K562 (cell line): Measurements from ENCODE around the gene ISYNA1. TPM values are rescaled to one million over a fixed set of nuclear protein-coding genes. Genes with fewer than 3 reads are reported as not detected.

Experiments used
- E2F4 ChIP-seq: sonication (generic); formaldehyde crosslinking; IDR thresholded peaks from 2 replicates; pipeline ENCODE4 v1.8.0; 2022; ENCODE audit warnings: mild to moderate bottlenecking, low read depth, missing genetic modification reagents
- FOXA3 ChIP-seq, 2 experiments: fragments of 450-650 bp in 1 of 2; sonication (generic) in 1 of 2; formaldehyde crosslinking; IDR thresholded peaks in 1 of 2; conservative IDR thresholded peaks in 1 of 2; 2 replicates each; pipeline versions ENCODE4 v1.4.0 to v1.8.0; 2020 to 2022; ENCODE audit warnings: mild to moderate bottlenecking in 2 of 2, missing genetic modification reagents in 1 of 2
- HES1 ChIP-seq: fragments of 450-650 bp; IDR thresholded peaks from 2 replicates; pipeline ENCODE4 v1.6.1; 2016; ENCODE audit warnings: low read depth, mild to moderate bottlenecking, moderate library complexity
- NCOA4 ChIP-seq: fragments of 450-650 bp; IDR thresholded peaks from 2 replicates; pipeline ENCODE4 v1.6.1; 2018; ENCODE audit warnings: mild to moderate bottlenecking; ENCODE audit not compliant: partially characterized antibody
- NFIX ChIP-seq: fragments of 250-450 bp; sonication (Bioruptor Pico); IDR thresholded peaks from 2 replicates; pipeline ENCODE4 v1.4.0; 2020; ENCODE audit warnings: low read depth, mild to moderate bottlenecking, moderate library complexity
- SIX5 ChIP-seq, 2 experiments: IDR thresholded peaks; 2 replicates each; pipeline ENCODE4 v1.6.1; 2011; ENCODE audit warnings: low read length in 2 of 2, borderline replicate concordance in 1 of 2, low read depth in 1 of 2, mild to moderate bottlenecking in 1 of 2, moderate library complexity in 1 of 2; ENCODE audit not compliant: insufficient read depth in 1 of 2
- SRSF1 ChIP-seq: fragments of 200-400 bp; formaldehyde crosslinking; IDR thresholded peaks from 2 replicates; pipeline ENCODE4 v1.6.1; 2017; ENCODE audit warnings: mild to moderate bottlenecking, low read depth, low read length, moderate library complexity
- STAT5B ChIP-seq: fragments of 250-450 bp; sonication (Bioruptor Pico); IDR thresholded peaks from 2 replicates; pipeline ENCODE4 v1.8.0; 2021; ENCODE audit warnings: mild to moderate bottlenecking, inconsistent platforms
- TEAD2 ChIP-seq: fragments of 450-650 bp; IDR thresholded peaks from 2 replicates; pipeline ENCODE4 v1.6.1; 2016; ENCODE audit warnings: missing genetic modification characterization, control low read depth, missing compliant biosample characterization
- ZNF318 ChIP-seq, 2 experiments: fragments of 450-650 bp; IDR thresholded peaks; 2 replicates each; pipeline ENCODE4 v1.6.1; 2016; ENCODE audit warnings: mild to moderate bottlenecking in 2 of 2, borderline replicate concordance in 1 of 2, low read depth in 1 of 2, moderate library complexity in 1 of 2
- ZNF395 ChIP-seq: fragments of 200-800 bp; sonication (Bioruptor generic); IDR thresholded peaks from 2 replicates; pipeline ENCODE4 v1.6.1; 2017; ENCODE audit warnings: missing genetic modification characterization, missing compliant biosample characterization
- ZNF583 ChIP-seq: fragments of 250-450 bp; sonication (Bioruptor Pico); IDR thresholded peaks from 2 replicates; pipeline ENCODE4 v1.4.0; 2020
- ZNF75A ChIP-seq: fragments of 450-650 bp; formaldehyde crosslinking; IDR thresholded peaks from 2 replicates; pipeline ENCODE4 v1.4.0; 2020; ENCODE audit warnings: mild to moderate bottlenecking
- ZNF76 ChIP-seq: fragments of 250-450 bp; sonication (Bioruptor Pico); IDR thresholded peaks from 2 replicates; pipeline ENCODE4 v1.4.0; 2020; ENCODE audit warnings: mild to moderate bottlenecking, moderate library complexity, borderline replicate concordance
- polyA plus RNA-seq, 8 experiments: library from polyadenylated mRNA; depleted of rRNA in 4 of 8; stranded (reverse) in 5 of 8; unstranded in 3 of 8; fragments of >200 nt; fragmentation: Nextera tagmentation in 2 of 8; fragmentation: Illumina TruSeq in 1 of 8; extraction: Ambion mirVana in 2 of 8; extraction: Trizol in 1 of 8; gene quantifications; 2 replicates each; pipeline versions ENCODE4 v1.2.1 to v1.2.3, GENCODE V29; 2011 to 2014; ENCODE audit warnings: inconsistent platforms in 1 of 8, missing spikeins in 1 of 8
- total RNA-seq, 7 experiments: library from RNA; depleted of rRNA in 6 of 7; stranded (reverse); fragments of >200 nt in 6 of 7; fragmentation: Illumina TruSeq in 2 of 7; extraction: Trizol in 2 of 7; gene quantifications; 2 replicates each; pipeline versions ENCODE4 v1.2.1 to v1.2.3, GENCODE V29; 2011 to 2021; ENCODE audit warnings: low replicate concordance in 1 of 7

Gene ISYNA1
- total and polyA plus RNA-seq, 9 of the 15 experiments (the other 6 are each of a cell fraction or from before 2014, with no cell fraction given): 21.8 to 460 (median 93.2) TPM

GRCh38 chr19:18388100-18388959 lies 49.6 kb downstream of the ISYNA1 start (continued):
- TF ChIP-seq ZNF318 (IDR thresholded peaks at IDR 0.05; ENCODE audit: borderline replicate concordance in 1 of 2, low read depth in 1 of 2) (no peak), ZNF583 (CRISPR knock-in tag) (peak; percentile 70; the same call in 1 of the 2 replicates), FOXA3 (CRISPR knock-in tag; conservative IDR thresholded peaks at IDR 0.05 in 1 of 2, IDR thresholded peaks at IDR 0.05 in 1 of 2) (peak in 1 of 2 experiments; percentile 87; a peak in 1 of 4 replicates), ZNF76 (peak; percentile 66; the same call in 1 of the 2 replicates), HES1 (no peak), TEAD2 (tag) (no peak), SIX5 (IDR thresholded peaks at IDR 0.05; ENCODE audit: borderline replicate concordance in 1 of 2, insufficient read depth in 1 of 2, low read depth in 1 of 2, low read length in 2 of 2) (no peak), NFIX (no peak), ZNF395 (CRISPR knock-in tag) (no peak), NCOA4 (no peak), SRSF1 (peak; percentile 69; the same call in 1 of the 2 replicates), ZNF75A (CRISPR knock-in tag) (no peak), STAT5B (CRISPR knock-in tag) (no peak), E2F4 (CRISPR knock-in tag) (peak; percentile 73)
